SU-DHL-6 (cell line): Measurements from ENCODE around the gene ZBTB49.

Experiments used
- EZH2phosphoT487 ChIP-seq: fragments of 200-600 bp; sonication (generic), shearing (Covaris generic); conservative IDR thresholded peaks from 2 replicates; pipeline ENCODE4 v1.6.1; 2018; ENCODE audit warnings: mild to moderate bottlenecking, antibody characterized with exemption, low read length, moderate library complexity, mixed read lengths
- TF ChIP-seq, protein P1 (sequence below): fragments of 200-600 bp; sonication (generic); IDR thresholded peaks from one replicate; pipeline ENCODE4 v1.5.1; 2017; ENCODE audit warnings: antibody characterized with exemption, mild to moderate bottlenecking, low read length, moderate library complexity; ENCODE audit not compliant: insufficient read depth, poor library complexity, severe bottlenecking

DNA sequence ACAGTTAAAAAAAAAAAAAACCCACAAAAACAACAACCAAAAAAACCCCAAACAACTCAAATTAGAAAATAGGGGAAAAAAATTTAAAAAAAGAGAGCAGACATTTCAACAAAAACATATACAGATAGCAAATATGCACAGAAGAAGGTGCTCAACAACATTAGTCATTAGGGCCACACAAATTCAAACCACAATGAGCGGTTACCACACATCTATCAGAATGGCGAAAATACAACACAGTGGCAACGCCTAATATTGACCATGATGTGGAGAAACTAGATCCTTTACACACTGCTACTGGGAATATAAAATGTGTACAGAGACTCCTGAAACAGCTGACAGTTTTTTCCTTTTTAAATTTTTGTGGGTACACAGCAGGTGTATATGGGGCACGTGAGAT lies 19.5 kb upstream of the ZBTB49 start:
- TF ChIP-seq, protein P1, sequence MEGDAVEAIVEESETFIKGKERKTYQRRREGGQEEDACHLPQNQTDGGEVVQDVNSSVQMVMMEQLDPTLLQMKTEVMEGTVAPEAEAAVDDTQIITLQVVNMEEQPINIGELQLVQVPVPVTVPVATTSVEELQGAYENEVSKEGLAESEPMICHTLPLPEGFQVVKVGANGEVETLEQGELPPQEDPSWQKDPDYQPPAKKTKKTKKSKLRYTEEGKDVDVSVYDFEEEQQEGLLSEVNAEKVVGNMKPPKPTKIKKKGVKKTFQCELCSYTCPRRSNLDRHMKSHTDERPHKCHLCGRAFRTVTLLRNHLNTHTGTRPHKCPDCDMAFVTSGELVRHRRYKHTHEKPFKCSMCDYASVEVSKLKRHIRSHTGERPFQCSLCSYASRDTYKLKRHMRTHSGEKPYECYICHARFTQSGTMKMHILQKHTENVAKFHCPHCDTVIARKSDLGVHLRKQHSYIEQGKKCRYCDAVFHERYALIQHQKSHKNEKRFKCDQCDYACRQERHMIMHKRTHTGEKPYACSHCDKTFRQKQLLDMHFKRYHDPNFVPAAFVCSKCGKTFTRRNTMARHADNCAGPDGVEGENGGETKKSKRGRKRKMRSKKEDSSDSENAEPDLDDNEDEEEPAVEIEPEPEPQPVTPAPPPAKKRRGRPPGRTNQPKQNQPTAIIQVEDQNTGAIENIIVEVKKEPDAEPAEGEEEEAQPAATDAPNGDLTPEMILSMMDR = no peak
- TF ChIP-seq EZH2phosphoT487 = no peak
